ENCODE measurements around the gene CAMK1. TPM values are rescaled to one million over a fixed set of nuclear protein-coding genes. Genes with fewer than 3 reads are reported as not detected.
A peak's percentile ranks its signal among the peaks of the same experiment; 100 is the strongest.

The CAMK1 gene
- polyA plus RNA-seq, 1 experiment: 26.8 TPM

DNA sequence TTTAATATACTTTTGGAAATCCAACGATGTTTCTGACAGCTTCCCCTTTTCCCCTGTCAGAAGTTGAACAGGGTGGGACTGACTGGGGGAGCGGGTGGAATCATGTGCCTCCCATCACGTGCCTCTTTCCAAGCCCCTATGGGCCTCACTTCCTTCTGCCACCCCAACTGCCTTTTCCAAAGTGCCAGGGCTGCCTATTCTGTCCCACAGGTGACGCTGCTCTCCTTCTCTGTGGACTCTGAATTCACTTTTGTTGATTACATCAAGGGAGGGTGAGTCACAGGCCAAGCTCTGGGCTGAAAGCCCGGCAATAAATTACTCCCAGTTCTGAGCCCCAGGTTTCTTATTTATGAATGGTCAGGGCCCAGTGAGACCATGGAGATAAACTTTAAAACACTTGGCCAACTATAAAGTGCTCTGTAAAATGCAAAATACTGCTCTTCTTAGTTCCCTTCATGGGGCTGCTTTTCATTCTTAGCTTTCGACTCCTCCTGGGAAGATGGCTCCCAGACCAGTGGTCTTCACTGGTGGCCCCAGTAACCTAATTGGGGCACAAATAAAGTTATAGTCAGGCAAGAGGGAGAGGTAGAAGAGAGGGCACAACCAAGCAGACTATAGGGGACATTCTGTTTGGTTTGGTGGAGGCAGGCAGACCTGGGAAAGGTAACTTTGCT is 53.8 kb downstream of the CAMK1 start:
- TF ChIP-seq, protein P1, sequence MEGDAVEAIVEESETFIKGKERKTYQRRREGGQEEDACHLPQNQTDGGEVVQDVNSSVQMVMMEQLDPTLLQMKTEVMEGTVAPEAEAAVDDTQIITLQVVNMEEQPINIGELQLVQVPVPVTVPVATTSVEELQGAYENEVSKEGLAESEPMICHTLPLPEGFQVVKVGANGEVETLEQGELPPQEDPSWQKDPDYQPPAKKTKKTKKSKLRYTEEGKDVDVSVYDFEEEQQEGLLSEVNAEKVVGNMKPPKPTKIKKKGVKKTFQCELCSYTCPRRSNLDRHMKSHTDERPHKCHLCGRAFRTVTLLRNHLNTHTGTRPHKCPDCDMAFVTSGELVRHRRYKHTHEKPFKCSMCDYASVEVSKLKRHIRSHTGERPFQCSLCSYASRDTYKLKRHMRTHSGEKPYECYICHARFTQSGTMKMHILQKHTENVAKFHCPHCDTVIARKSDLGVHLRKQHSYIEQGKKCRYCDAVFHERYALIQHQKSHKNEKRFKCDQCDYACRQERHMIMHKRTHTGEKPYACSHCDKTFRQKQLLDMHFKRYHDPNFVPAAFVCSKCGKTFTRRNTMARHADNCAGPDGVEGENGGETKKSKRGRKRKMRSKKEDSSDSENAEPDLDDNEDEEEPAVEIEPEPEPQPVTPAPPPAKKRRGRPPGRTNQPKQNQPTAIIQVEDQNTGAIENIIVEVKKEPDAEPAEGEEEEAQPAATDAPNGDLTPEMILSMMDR (IDR thresholded peaks at IDR 0.05; ENCODE audit: low read depth, low read length): peak; percentile 98
- H3K27me3 ChIP-seq (ENCODE audit: control insufficient read depth, insufficient read depth, low read length): peaks cover 22% of the 10 kb centered on the region
- H3K27ac ChIP-seq (ENCODE audit: low read depth, low read length): no peak overlapping the region
- no peaks in the 10 kb centered on the region for H3K9me3 ChIP-seq (ENCODE audit: control insufficient read depth, insufficient read depth, low read length)
- peak; percentile 65 for DNase-seq (ENCODE audit: low read depth, low spot score)
- ChIA-PET POLR2A (interaction anchor here (1.2 kb wide), 1 partner anchor 34 kb away, joined by 4 read pairs; the partner anchor contains the start of gene OGG1), CTCF (interaction anchor here (0.6 to 1.9 kb wide), 12 partner anchors 8 to 230 kb away, joined by 3 to 10 read pairs (median 3); no protein-coding TSS in a partner anchor)
- H3K4me3 ChIP-seq (ENCODE audit: low read depth, low read length): no peak overlapping the region

DNA sequence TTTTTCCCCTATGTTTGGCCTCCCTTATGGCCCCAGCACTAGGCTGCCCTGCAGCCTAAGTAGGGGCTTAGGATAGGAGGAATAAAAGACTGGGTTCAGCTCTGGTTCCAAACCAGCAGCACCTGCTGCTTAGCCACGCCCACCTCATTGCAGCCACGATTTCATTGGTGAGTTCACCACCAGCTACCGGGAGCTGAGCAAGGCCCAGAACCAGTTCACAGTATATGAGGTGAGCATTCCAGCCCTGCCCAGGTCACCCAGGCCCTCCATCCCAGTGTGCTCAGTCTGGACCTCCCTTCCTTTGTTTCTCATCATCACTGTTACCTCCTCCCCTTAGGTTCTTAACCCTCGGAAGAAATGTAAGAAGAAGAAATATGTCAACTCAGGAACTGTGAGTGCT is 54.6 kb downstream of the CAMK1 start:
- ChIA-PET POLR2A (no interaction called here), CTCF (interaction anchor here (1.0 to 1.9 kb wide), 8 partner anchors 9 to 231 kb away, joined by 3 to 10 read pairs (median 4); no protein-coding TSS in a partner anchor)
- Histone ChIP-seq H3K27me3 (ENCODE audit: control insufficient read depth, insufficient read depth, low read length) (peaks cover 25% of the 10 kb centered on the region), H3K4me3 (ENCODE audit: low read depth, low read length) (no peak overlapping the region), H3K9me3 (ENCODE audit: control insufficient read depth, insufficient read depth, low read length) (no peaks in the 10 kb centered on the region), H3K27ac (ENCODE audit: low read depth, low read length) (no peak overlapping the region)
- DNase-seq (ENCODE audit: low read depth, low spot score): no peak
- TF ChIP-seq, protein P1 (IDR thresholded peaks at IDR 0.05; ENCODE audit: low read depth, low read length): no peak

DNA sequence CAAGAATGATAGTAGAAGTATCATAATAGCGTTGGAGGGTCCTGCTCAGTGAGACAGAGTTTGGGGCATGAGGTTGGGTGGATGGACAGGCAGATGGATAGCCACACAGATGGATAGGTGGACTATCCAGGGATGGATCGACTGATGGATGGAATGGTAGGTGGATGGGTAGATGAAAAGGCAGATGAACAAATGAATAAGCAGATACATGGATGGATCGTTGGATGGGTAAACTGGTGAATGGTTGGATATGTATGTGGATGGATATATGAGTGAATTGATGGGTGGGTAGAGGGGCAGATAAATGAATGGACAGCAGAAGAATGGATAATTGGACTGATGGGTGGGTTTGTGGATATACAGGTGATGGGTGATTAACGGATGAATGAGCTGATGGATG is 56.6 kb downstream of the CAMK1 start:
- ChIA-PET POLR2A (interaction anchor here (0.9 kb wide), 1 partner anchor 8 kb away, joined by 3 read pairs; no protein-coding TSS in a partner anchor), CTCF (no interaction called here)
- H3K27ac ChIP-seq (ENCODE audit: low read depth, low read length): no peak overlapping the region
- H3K9me3 ChIP-seq (ENCODE audit: control insufficient read depth, insufficient read depth, low read length): no peaks in the 10 kb centered on the region
- H3K4me3 ChIP-seq (ENCODE audit: low read depth, low read length): no peak overlapping the region
- no peak for DNase-seq (ENCODE audit: low read depth, low spot score)
- TF ChIP-seq, protein P1 (IDR thresholded peaks at IDR 0.05; ENCODE audit: low read depth, low read length): no peak
- H3K27me3 ChIP-seq (ENCODE audit: control insufficient read depth, insufficient read depth, low read length): peaks cover 21% of the 10 kb centered on the region

DNA sequence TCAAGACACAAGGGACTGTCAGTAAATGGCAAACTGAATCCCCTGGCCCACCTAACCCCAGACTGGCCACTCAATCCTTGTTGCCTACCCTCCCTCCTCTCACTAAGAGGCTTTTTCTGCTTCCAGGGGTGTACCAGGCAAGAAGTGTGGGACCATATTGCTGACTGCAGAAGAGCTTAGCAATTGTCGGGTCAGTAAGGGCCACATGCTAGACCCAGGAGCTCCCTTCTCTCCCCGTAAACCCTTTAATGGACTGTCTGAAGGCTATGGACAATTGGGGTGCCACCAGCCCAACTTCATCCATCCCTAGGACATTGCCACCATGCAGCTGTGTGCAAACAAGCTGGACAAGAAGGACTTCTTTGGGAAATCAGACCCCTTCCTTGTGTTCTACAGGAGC is 57.3 kb downstream of the CAMK1 start:
- H3K27me3 ChIP-seq (ENCODE audit: control insufficient read depth, insufficient read depth, low read length): peaks cover 15% of the 10 kb centered on the region
- POLR2A ChIA-PET: interaction anchor here (0.9 kb wide), 1 partner anchor 9 kb away, joined by 3 read pairs; no protein-coding TSS in a partner anchor
- H3K27ac ChIP-seq (ENCODE audit: low read depth, low read length): no peak overlapping the region
- no peak for DNase-seq (ENCODE audit: low read depth, low spot score)
- H3K9me3 ChIP-seq (ENCODE audit: control insufficient read depth, insufficient read depth, low read length): no peaks in the 10 kb centered on the region
- H3K4me3 ChIP-seq (ENCODE audit: low read depth, low read length): no peak overlapping the region
- TF ChIP-seq, protein P1 (IDR thresholded peaks at IDR 0.05; ENCODE audit: low read depth, low read length): no peak
- CTCF ChIA-PET: interaction anchor here (0.6 kb wide), 2 partner anchors 115 to 229 kb away, joined by 3 to 6 read pairs; no protein-coding TSS in a partner anchor

DNA sequence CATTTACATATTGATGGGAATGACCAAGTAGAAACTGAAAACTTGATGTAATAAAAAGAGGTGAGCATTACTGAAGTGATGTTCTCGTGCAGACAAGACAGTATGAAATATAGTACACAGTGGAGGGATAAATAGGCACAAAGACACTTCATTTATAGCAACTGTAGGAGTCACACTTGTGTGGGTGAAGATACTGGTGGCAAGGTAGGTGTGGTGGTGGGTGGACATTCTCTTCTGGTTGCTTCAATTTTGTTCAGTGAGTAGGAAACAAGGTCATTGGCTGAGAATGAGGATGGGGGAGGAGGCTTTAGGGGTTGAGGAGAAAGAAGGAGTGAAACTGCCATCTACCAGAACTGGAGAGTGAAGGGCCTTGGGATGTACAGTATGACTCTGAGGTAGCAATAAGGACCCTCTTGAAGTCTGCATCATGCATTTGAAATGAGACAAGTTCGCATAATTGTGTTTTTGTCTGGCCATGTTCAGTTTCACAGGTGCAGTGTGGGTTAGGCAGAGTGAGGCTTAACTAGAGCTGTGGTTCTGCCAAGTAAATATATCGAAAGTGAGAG is 59.5 kb downstream of the CAMK1 start:
- DNase-seq (ENCODE audit: low read depth, low spot score): no peak
- POLR2A ChIA-PET: no interaction called here
- H3K9me3 ChIP-seq (ENCODE audit: control insufficient read depth, insufficient read depth, low read length): no peaks in the 10 kb centered on the region
- CTCF ChIA-PET: no interaction called here
- H3K4me3 ChIP-seq (ENCODE audit: low read depth, low read length): no peak overlapping the region
- H3K27ac ChIP-seq (ENCODE audit: low read depth, low read length): no peak overlapping the region
- TF ChIP-seq, protein P1 (IDR thresholded peaks at IDR 0.05; ENCODE audit: low read depth, low read length): no peak
- peaks cover 21% of the 10 kb centered on the region for H3K27me3 ChIP-seq (ENCODE audit: control insufficient read depth, insufficient read depth, low read length)
